HepG2 (cell line): ENCODE measurements around the gene SKI. TPM values are rescaled to one million over a fixed set of nuclear protein-coding genes. Genes with fewer than 3 reads are reported as not detected.

Source experiments
- ATAC-seq: fragments of 200-7000 bp; cut with Tn5 transposase; 3 replicates; pipeline ENCODE4 v1.9.1; 2020; ENCODE audit warnings: mild to moderate bottlenecking, moderate library complexity
- Bru-seq: library from RNA; stranded (reverse); fragments of 400-500 nt; gene quantifications from one replicate; lab custom pipeline; 2021; lab: Mats Ljungman, UMichigan
- BruChase-seq, 2 experiments: library from RNA; stranded (reverse); fragments of 400-500 nt; gene quantifications; one replicate each; lab custom pipeline; 2021; lab: Mats Ljungman, UMichigan
- BruUV-seq: library from RNA; stranded (reverse); fragments of 400-500 nt; replicated peaks from 2 replicates; lab custom pipeline; 2021; lab: Mats Ljungman, UMichigan
- CTCF ChIA-PET: fragments of 300-600 bp; formaldehyde crosslinking; extraction: SDS; loops from one replicate; lab custom pipeline; 2021; ENCODE audit warnings: low total read pairs, inconsistent platforms, low intra/inter-chr PET ratio; lab: Yijun Ruan, JAX
- POLR2A ChIA-PET: fragments of 350-600 bp; sonication (Branson Sonifier 250); formaldehyde crosslinking; loops from one replicate; lab custom pipeline; 2020; ENCODE audit warnings: antibody characterized with exemption, inconsistent platforms; lab: Yijun Ruan, JAX
- DNase-seq: peaks from one replicate; pipeline ENCODE4 v3.0.0-alpha.2; 2015; ENCODE audit warnings: low spot score
- FAIRE-seq: peaks from 3 replicates; lab custom pipeline; 2011; peaks lifted over from hg19 to GRCh38; lab: Jason Lieb, UNC
- H2AFZ ChIP-seq: one replicate; pipeline ENCODE4 v1.6.1; 2011; ENCODE audit warnings: low read length, inconsistent platforms
- H3K27ac ChIP-seq: fragments of 300-600 bp; 3 replicates; pipeline ENCODE4 v1.8.0; 2011; ENCODE audit warnings: mixed run types, mild to moderate bottlenecking, mixed read lengths, low read length, inconsistent platforms; ENCODE audit not compliant: insufficient read depth; ENCODE audit errors: extremely low read length
- H3K27me3 ChIP-seq, 2 experiments: fragments of 200-600 bp in 1 of 2; 2 replicates in 1 of 2; 3 replicates in 1 of 2; pipeline versions ENCODE4 v1.6.0 to v1.8.0; 2011; ENCODE audit warnings: low read length in 2 of 2, mild to moderate bottlenecking in 2 of 2, moderate library complexity in 2 of 2, inconsistent platforms in 1 of 2; ENCODE audit not compliant: insufficient read depth in 2 of 2, control insufficient read depth in 1 of 2
- H3K36me3 ChIP-seq, 2 experiments: fragments of 200-600 bp in 1 of 2; replicated peaks in 1 of 2; 2 replicates in 1 of 2; 3 replicates in 1 of 2; pipeline versions ENCODE4 v1.5.1 to v1.8.0; 2011; ENCODE audit warnings: low read length in 2 of 2, inconsistent platforms in 1 of 2; ENCODE audit not compliant: insufficient read depth in 2 of 2, control insufficient read depth in 1 of 2
- H3K4me1 ChIP-seq: 2 replicates; pipeline ENCODE4 v1.5.1; 2012; ENCODE audit warnings: low read length, inconsistent platforms; ENCODE audit not compliant: insufficient read depth
- H3K4me2 ChIP-seq: 2 replicates; pipeline ENCODE4 v1.6.0; 2011; ENCODE audit warnings: low read depth, low read length, inconsistent platforms
- H3K4me3 ChIP-seq, 3 experiments: fragments of 200-600 bp in 1 of 3; sonication (generic), shearing (Covaris generic) in 1 of 3; replicated peaks in 1 of 3; 2 replicates each; pipeline ENCODE4 v1.5.1; 2011 to 2016; ENCODE audit warnings: low read length in 3 of 3, inconsistent platforms in 2 of 3, low read depth in 2 of 3, mild to moderate bottlenecking in 2 of 3, control low read depth in 1 of 3, mixed read lengths in 1 of 3; ENCODE audit not compliant: insufficient read depth in 1 of 3
- H3K79me2 ChIP-seq: one replicate; pipeline ENCODE4 v1.6.1; 2011; ENCODE audit warnings: low read length, inconsistent platforms; ENCODE audit not compliant: insufficient read depth
- H3K9ac ChIP-seq: 2 replicates; pipeline ENCODE4 v1.6.0; 2011; ENCODE audit warnings: mild to moderate bottlenecking, low read depth, low read length, inconsistent platforms; ENCODE audit not compliant: insufficient read depth
- H3K9me3 ChIP-seq: 2 replicates; pipeline ENCODE4 v1.5.1; 2012; ENCODE audit warnings: mild to moderate bottlenecking, low read length
- H4K20me1 ChIP-seq: 2 replicates; pipeline ENCODE4 v1.6.0; 2011; ENCODE audit warnings: inconsistent platforms, mild to moderate bottlenecking, low read length, moderate library complexity; ENCODE audit not compliant: insufficient read depth
- EED ChIP-seq: sonication (generic); formaldehyde crosslinking; IDR thresholded peaks from 2 replicates; pipeline ENCODE4 v1.5.0; 2020; ENCODE audit warnings: mild to moderate bottlenecking, missing genetic modification reagents
- ESRRA ChIP-seq: sonication (generic); formaldehyde crosslinking; IDR thresholded peaks from 2 replicates; pipeline ENCODE4 v1.5.1; 2020; ENCODE audit warnings: mild to moderate bottlenecking, low read depth, missing genetic modification reagents
- FOXJ3 ChIP-seq: sonication (generic); formaldehyde crosslinking; IDR thresholded peaks from 2 replicates; pipeline ENCODE4 v1.4.0; 2020; ENCODE audit warnings: missing genetic modification reagents, mild to moderate bottlenecking, borderline replicate concordance
- FOXM1 ChIP-seq: sonication (generic); formaldehyde crosslinking; IDR thresholded peaks from 2 replicates; pipeline ENCODE4 v1.5.0; 2020; ENCODE audit warnings: missing genetic modification reagents
- HNRNPH1 ChIP-seq: fragments of 200-400 bp; formaldehyde crosslinking; optimal IDR thresholded peaks from 2 replicates; pipeline ENCODE3; 2017; ENCODE audit warnings: mild to moderate bottlenecking, low read depth, low read length
- HNRNPUL1 ChIP-seq: fragments of 200-400 bp; formaldehyde crosslinking; IDR thresholded peaks from 2 replicates; pipeline ENCODE4 v1.6.1; 2017; ENCODE audit warnings: low read depth, mild to moderate bottlenecking, low read length, moderate library complexity
- KAT2B ChIP-seq: fragments of 150-350 bp; IDR thresholded peaks from 2 replicates; pipeline ENCODE4 v1.6.1; 2014; ENCODE audit warnings: low read depth, low read length, borderline replicate concordance
- POGK ChIP-seq: sonication (generic); formaldehyde crosslinking; conservative IDR thresholded peaks from 2 replicates; pipeline ENCODE4 v1.8.0; 2022; ENCODE audit warnings: mild to moderate bottlenecking, moderate library complexity, missing genetic modification reagents
- RBAK ChIP-seq: sonication (generic); formaldehyde crosslinking; IDR thresholded peaks from 2 replicates; pipeline ENCODE4 v1.5.1; 2020; ENCODE audit warnings: mild to moderate bottlenecking, missing genetic modification reagents
- REL ChIP-seq: sonication (generic); formaldehyde crosslinking; conservative IDR thresholded peaks from 2 replicates; pipeline ENCODE4 v1.8.0; 2022; ENCODE audit warnings: mild to moderate bottlenecking, missing genetic modification reagents, moderate library complexity
- XRCC5 ChIP-seq: fragments of 200-400 bp; formaldehyde crosslinking; optimal IDR thresholded peaks from 2 replicates; pipeline ENCODE3; 2017; ENCODE audit warnings: mild to moderate bottlenecking, low read length
- ZBTB33 ChIP-seq: sonication (generic); formaldehyde crosslinking; IDR thresholded peaks from 2 replicates; pipeline ENCODE4 v1.4.0; 2020; ENCODE audit warnings: missing genetic modification reagents
- ZNF136 ChIP-seq: sonication (generic); formaldehyde crosslinking; IDR thresholded peaks from 2 replicates; pipeline ENCODE4 v1.8.1; 2022; ENCODE audit warnings: low read depth, mild to moderate bottlenecking, moderate library complexity, missing genetic modification reagents
- WGBS: methylation state at CpG from one replicate; pipeline ENCODE4 v1.1.6; 2017; ENCODE audit warnings: low lambda C conversion rate; 5-methylcytosine and 5-hydroxymethylcytosine counted together
- in situ Hi-C: cut with HindIII; loops from 2 replicates; pipeline ENCODE4 v1.10.0; 2017; ENCODE audit warnings: low pct_unique_long_range_greater_than_20kb; ENCODE audit not compliant: extremely low pct_ligation_motif_present
- intact Hi-C: fragments of 100-400 bp; cut with micrococcal nuclease; formaldehyde crosslinking; loops from one replicate; pipeline ENCODE4 v1.10.0; 2022; ENCODE audit not compliant: unreplicated experiment
- long read RNA-seq, 2 experiments: library from RNA in 1 of 2; library from polyadenylated mRNA in 1 of 2; stranded (forward) in 1 of 2; unstranded in 1 of 2; transcript quantifications; one replicate each; pipeline ENCODE4 v2.0.0, GENCODE V29; 2019 to 2022
- polyA minus RNA-seq, 3 experiments: library from RNA; depleted of rRNA, polyadenylated mRNA; stranded (reverse); fragments of >200 nt; gene quantifications; 2 replicates each; pipeline ENCODE4 v1.2.3, GENCODE V29; 2011; ENCODE audit warnings: low replicate concordance in 1 of 3
- polyA plus RNA-seq, 8 experiments: library from polyadenylated mRNA; depleted of rRNA in 3 of 8; stranded (reverse) in 7 of 8; unstranded in 1 of 8; fragments of >200 nt; fragmentation: Illumina TruSeq in 4 of 8; extraction: Trizol in 4 of 8; gene quantifications; 2 replicates each; pipeline versions ENCODE4 v1.2.1 to v1.2.3, GENCODE V29; 2011 to 2016; ENCODE audit warnings: low read depth in 4 of 8, missing spikeins in 1 of 8, mixed read lengths in 1 of 8; ENCODE audit not compliant: insufficient read depth in 1 of 8
- total RNA-seq, 5 experiments: library from RNA; depleted of rRNA; stranded (reverse); fragments of >200 nt; fragmentation: Illumina TruSeq; extraction: Trizol; gene quantifications; 2 replicates each; pipeline ENCODE4 v1.2.3, GENCODE V29; 2016; ENCODE audit warnings: low read depth in 1 of 5

Gene SKI
- 6.9 and 9.6 TPM in 2 replicates for total RNA-seq (2016; rRNA removed; fragmentation: Illumina TruSeq; extraction: Trizol)
- total RNA-seq (2016; cell fraction: cytosol; rRNA removed; fragmentation: Illumina TruSeq; extraction: Trizol; ENCODE audit: low read depth), result 3.4 and 6.3 TPM in 2 replicates
- 7.7 and 7.9 TPM in 2 replicates for total RNA-seq (2016; cell fraction: insoluble cytoplasmic fraction; rRNA removed; fragmentation: Illumina TruSeq; extraction: Trizol)
- 4.6 and 5.7 TPM in 2 replicates for total RNA-seq (2016; cell fraction: membrane; rRNA removed; fragmentation: Illumina TruSeq; extraction: Trizol)
- total RNA-seq (2016; cell fraction: nucleus; rRNA removed; fragmentation: Illumina TruSeq; extraction: Trizol), result 10.6 and 12.2 TPM in 2 replicates
- polyA plus RNA-seq (2011; rRNA removed), result 4.7 and 5.9 TPM in 2 replicates
- 3.8 and 4.2 TPM in 2 replicates for polyA plus RNA-seq (2011; cell fraction: cytosol; rRNA removed)
- polyA plus RNA-seq (2011; cell fraction: nucleus; rRNA removed), result 20.3 and 21.2 TPM in 2 replicates
- 10.1 and 12.3 TPM in 2 replicates for polyA plus RNA-seq (2012)
- polyA plus RNA-seq (2016; cell fraction: cytosol; fragmentation: Illumina TruSeq; extraction: Trizol; ENCODE audit: low read depth), result 0.60 and 0.83 TPM in 2 replicates
- 16.7 and 23.3 TPM in 2 replicates for polyA plus RNA-seq (2016; cell fraction: insoluble cytoplasmic fraction; fragmentation: Illumina TruSeq; extraction: Trizol; ENCODE audit: low read depth)
- 3.7 and 4.4 TPM in 2 replicates for polyA plus RNA-seq (2016; cell fraction: membrane; fragmentation: Illumina TruSeq; extraction: Trizol; ENCODE audit: low read depth)
- polyA plus RNA-seq (2016; cell fraction: nucleus; fragmentation: Illumina TruSeq; extraction: Trizol; ENCODE audit: insufficient read depth, low read depth), result 33.8 and 34.3 TPM in 2 replicates
- 4.4 and 14.7 TPM in 2 replicates for polyA minus RNA-seq (2011; rRNA and poly(A)+ RNA removed; ENCODE audit: low replicate concordance)
- polyA minus RNA-seq (2011; cell fraction: cytosol; rRNA and poly(A)+ RNA removed), result 16.7 and 22.2 TPM in 2 replicates
- 10.9 and 12.1 TPM in 2 replicates for polyA minus RNA-seq (2011; cell fraction: nucleus; rRNA and poly(A)+ RNA removed)
- percentile 76 among the genes with signal in this experiment for Bru-seq, nascent RNA
- percentile 91 among the genes with signal in this experiment for BruChase-seq, experiment 1, labeled RNA remaining after a 6-hour chase
- percentile 87 among the genes with signal in this experiment for BruChase-seq, experiment 2, labeled RNA remaining after a 2-hour chase
- long read RNA-seq, experiment 1, partial matches to known transcripts, result 7 of 9 reads
- long read RNA-seq, experiment 1, other reads (novel, unspliced or antisense), result 2 of 9 reads
- long read RNA-seq, experiment 2, full-length matches to known transcripts, result 5 of 119 reads
- long read RNA-seq, experiment 2, partial matches to known transcripts, result 111 of 119 reads
- long read RNA-seq, experiment 2, other reads (novel, unspliced or antisense), result 3 of 119 reads

DNA sequence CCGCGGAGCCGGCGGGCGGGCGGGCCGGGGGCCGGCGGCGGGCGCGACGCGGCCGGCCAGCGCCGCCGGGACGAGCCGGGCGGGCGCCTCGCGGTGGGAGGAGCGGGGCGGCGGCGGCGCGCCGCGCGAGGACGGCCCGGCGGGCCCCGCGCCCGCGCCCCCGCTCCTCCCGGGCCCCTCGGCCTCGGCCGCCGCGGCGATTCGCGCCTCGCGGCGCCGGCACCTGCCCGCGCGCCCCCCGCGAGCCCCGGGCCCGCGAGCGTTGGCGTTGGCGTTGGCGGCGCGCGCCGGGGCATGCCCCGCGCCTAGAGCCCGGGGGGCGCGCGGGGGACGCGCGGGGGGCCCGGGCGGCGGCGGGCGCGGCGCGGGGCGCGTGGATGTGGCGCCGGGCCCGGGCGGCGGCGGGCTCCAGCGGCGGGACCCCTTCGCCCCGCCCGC, at the start of gene SKI:
Gene SKI (plus strand): TSS at position 163 of the 438 bp plus-strand sequence. CDS start 448 bp downstream, outside the sequence.
- H3K9me3 ChIP-seq, result no peaks in the 10 kb centered on the region
- no TSS peak for BruUV-seq
- H3K9ac ChIP-seq, result peak within 1 kb of the TSS; percentile 99
- H4K20me1 ChIP-seq, result peaks cover 44% of the 10 kb centered on the region
- H3K36me3 ChIP-seq, result no peaks in the 10 kb centered on the region
- ChIA-PET POLR2A (interaction anchor here (1.0 to 9.9 kb wide), 3 partner anchors 23 to 82 kb away, joined by 3 to 178 read pairs (median 8); partner anchors contain the start of gene FAAP20), CTCF (no interaction called here)
- H3K79me2 ChIP-seq, result peaks cover 45% of the 10 kb centered on the region
- ATAC-seq, result no peak
- no peak within 1 kb of the TSS for H2AFZ ChIP-seq
- H3K4me3 ChIP-seq, result peak within 1 kb of the TSS; percentile 74 to 96 (median 95)
- FAIRE-seq, result no peak
- WGBS, result no CpG with 5 or more reads among the region's 100 CpGs
- DNase-seq, result no peak
- peak within 1 kb of the TSS; percentile 95 for H3K4me2 ChIP-seq
- peak within 1 kb of the TSS; percentile 88 for H3K27ac ChIP-seq
- TF ChIP-seq RBAK (CRISPR knock-in tag) (no peak), FOXJ3 (CRISPR knock-in tag) (no peak), POGK (CRISPR knock-in tag) (no peak), FOXM1 (CRISPR knock-in tag) (no peak), HNRNPUL1 (no peak), XRCC5 (no peak), EED (CRISPR knock-in tag) (no peak), KAT2B (no peak), REL (CRISPR knock-in tag) (no peak), ZNF136 (CRISPR knock-in tag) (no peak), ZBTB33 (CRISPR knock-in tag) (no peak), ESRRA (CRISPR knock-in tag) (no peak), HNRNPH1 (no peak)
- in situ Hi-C loops, result no loop called here
- intact Hi-C loops, result no loop called here
- peaks cover 32% of the 10 kb centered on the region for H3K4me1 ChIP-seq
- H3K27me3 ChIP-seq, result no peaks in the 10 kb centered on the region; a peak in 1 of 5 replicates
